Prostate gland (tissue), 2 donors: ENCODE results near the gene MFAP1. TPM values are rescaled to one million over a fixed set of nuclear protein-coding genes. Genes with fewer than 3 reads are reported as not detected.
A peak's percentile ranks its signal among the peaks of the same experiment; 100 is the strongest.
"Not testable (repeated sequence)": the region's sequence is repeated elsewhere in the genome, so short reads cannot be mapped to it uniquely, and the experiment has no call there.

Source experiments
- DNase-seq: peaks from one replicate; pipeline ENCODE4 v3.0.0-alpha.2; 2019; ENCODE audit warnings: low spot score
- H3K27ac ChIP-seq, 2 donors: fragments of 200-600 bp; sonication (generic); 2 replicates each; pipeline ENCODE4 v1.5.1; 2017 to 2019
- H3K27me3 ChIP-seq: fragments of 200-600 bp; sonication (generic); replicated peaks from 2 replicates; pipeline ENCODE4 v1.5.1; 2019; ENCODE audit not compliant: insufficient read depth
- H3K36me3 ChIP-seq, 2 donors: fragments of 200-600 bp; sonication (generic); 1 replicate in 1 of 2; 2 replicates in 1 of 2; pipeline versions ENCODE4 v1.5.1 to v1.8.1; 2017 to 2019
- H3K4me1 ChIP-seq: fragments of 200-600 bp; sonication (generic); replicated peaks from 2 replicates; pipeline ENCODE4 v1.5.1; 2019
- H3K4me3 ChIP-seq, 2 donors: fragments of 200-600 bp; sonication (generic); 2 replicates each; pipeline ENCODE4 v1.5.1; 2017 to 2019
- H3K9me3 ChIP-seq: fragments of 200-600 bp; sonication (generic); 2 replicates; pipeline ENCODE4 v1.5.1; 2017
- CTCF ChIP-seq, 4 experiments: fragments of 200-600 bp in 2 of 4; fragments of 450-650 bp in 2 of 4; sonication (generic) in 2 of 4; IDR thresholded peaks; 1 replicate in 3 of 4; 2 replicates in 1 of 4; pipeline ENCODE4 v1.5.1; 2016 to 2019; ENCODE audit warnings: antibody characterized with exemption in 4 of 4, mild to moderate bottlenecking in 2 of 4, moderate library complexity in 2 of 4
- POLR2A ChIP-seq: fragments of 450-650 bp; IDR thresholded peaks from one replicate; pipeline ENCODE4 v1.6.1; 2016; ENCODE audit warnings: antibody characterized with exemption, mild to moderate bottlenecking
- POLR2AphosphoS5 ChIP-seq: sonication (generic); formaldehyde crosslinking; IDR thresholded peaks from one replicate; pipeline ENCODE4 v1.6.1; 2017; ENCODE audit warnings: antibody characterized with exemption
- WGBS: methylation state at CpG from one replicate; pipeline ENCODE4 v1.1.5; 2018; 5-methylcytosine and 5-hydroxymethylcytosine counted together
- intact Hi-C: fragments of 100-400 bp; cut with DNase I; formaldehyde crosslinking; loops from one replicate; pipeline ENCODE4 v1.14.2; 2022
- total RNA-seq, 2 donors: library from RNA; depleted of rRNA; stranded (reverse); fragments of >200 nt; gene quantifications; one replicate each; pipeline ENCODE4 v1.1.0, GENCODE V29; 2016

Gene MFAP1
- total RNA-seq, 2 donors from 2014 or later, result 19.3 to 27.5 TPM

GRCh38 chr15:43808960-43809678, 15.4 kb downstream of the MFAP1 start:
- peaks cover 14% of the 10 kb centered on the region for H3K4me1 ChIP-seq
- TF ChIP-seq POLR2AphosphoS5 (no peak), POLR2A (no peak), CTCF (IDR thresholded peaks at IDR 0.05) (no peak)
- peaks cover 7 to 10% of the 10 kb centered on the region in 2 donors for H3K36me3 ChIP-seq
- no peaks in the 10 kb centered on the region for H3K27me3 ChIP-seq
- H3K9me3 ChIP-seq, result no peaks in the 10 kb centered on the region
- intact Hi-C loops, result no loop called here
- peak overlapping the region; percentile 42 to 59 for H3K27ac ChIP-seq
- 90% methylated on average over 6 of the region's 6 CpGs for WGBS
- no peak for DNase-seq
- no peak overlapping the region for H3K4me3 ChIP-seq

- Histone ChIP-seq H3K36me3 (peaks cover 7 to 10% of the 10 kb centered on the region in 2 donors), H3K4me1 (peaks cover 14% of the 10 kb centered on the region)
Measured at GRCh38 chr15:43808435-43808950, 16.0 kb downstream of the MFAP1 start.

GRCh38 chr15:43802676-43803075, 21.8 kb downstream of the MFAP1 start:
- H3K4me3 ChIP-seq, DNase-seq, H3K9me3 ChIP-seq, H3K27ac ChIP-seq, H3K27me3 ChIP-seq, H3K36me3 ChIP-seq, intact Hi-C loops: not testable (repeated sequence)
- peaks cover 17% of the 10 kb centered on the region for H3K4me1 ChIP-seq
- 97% methylated on average over 7 of the region's 7 CpGs for WGBS

More at GRCh38 chr15:43808435-43808950, 16.0 kb downstream of the MFAP1 start:
- WGBS, result 47% methylated on average over 5 of the region's 5 CpGs
- DNase-seq, result no peak
- TF ChIP-seq POLR2AphosphoS5, result peak; percentile 80
- TF ChIP-seq POLR2A, result no peak
- H3K4me3 ChIP-seq, result no peak overlapping the region
- peak overlapping the region; percentile 42 to 59 for H3K27ac ChIP-seq
- intact Hi-C loops, result no loop called here
- H3K9me3 ChIP-seq, result no peaks in the 10 kb centered on the region
- no peaks in the 10 kb centered on the region for H3K27me3 ChIP-seq

- intact Hi-C loops, result no loop called here
Measured at GRCh38 chr15:43800286-43801141, 24.0 kb downstream of the MFAP1 start, which contains the start of gene HYPK. Gene HYPK (plus strand): TSS chr15:43800599. CDS start chr15:43800623, 24 bp downstream.

GRCh38 chr15:43799945-43800285, 24.6 kb downstream of the MFAP1 start, which contains the start of gene SERINC4:
Gene SERINC4 (minus strand): TSS chr15:43800220. CDS start chr15:43799986, 234 bp downstream.
- Histone ChIP-seq H3K27ac (peak within 1 kb of the TSS; percentile 94 to 97), H3K36me3 (no peaks in the 10 kb centered on the region), H3K4me1 (peaks cover 21% of the 10 kb centered on the region), H3K27me3 (no peaks in the 10 kb centered on the region), H3K9me3 (no peaks in the 10 kb centered on the region), H3K4me3 (peak within 1 kb of the TSS; percentile 52 to 70)
- WGBS, result 84% methylated on average over 8 of the region's 8 CpGs
- DNase-seq, result no peak
- TF ChIP-seq POLR2AphosphoS5 (no peak), POLR2A (no peak), CTCF (IDR thresholded peaks at IDR 0.05) (no peak)
- intact Hi-C loops, result no loop called here

More at GRCh38 chr15:43800286-43801141, 24.0 kb downstream of the MFAP1 start, which contains the start of gene HYPK:
- peak within 1 kb of the TSS; percentile 52 to 70 for H3K4me3 ChIP-seq
- TF ChIP-seq POLR2AphosphoS5 (peak; percentile 99), CTCF (IDR thresholded peaks at IDR 0.05) (peak in 1 of 4 experiments; percentile 19), POLR2A (peak; percentile 87)
- WGBS, result 5% methylated on average over 44 of the region's 44 CpGs
- H3K4me1 ChIP-seq, result peaks cover 16% of the 10 kb centered on the region
- peak within 1 kb of the TSS; percentile 94 to 97 for H3K27ac ChIP-seq
- H3K9me3 ChIP-seq, result no peaks in the 10 kb centered on the region
- DNase-seq, result peak; percentile 93
- H3K27me3 ChIP-seq, result no peaks in the 10 kb centered on the region
- no peaks in the 10 kb centered on the region for H3K36me3 ChIP-seq
